ENCODE data around the gene KLK6.
A peak's percentile ranks its signal among the peaks of the same experiment; 100 is the strongest.

Gene KLK6

GRCh38 chr19:50969413-50969760 is at the start of gene KLK6:
Gene KLK6 (minus strand): TSS chr19:50969591. CDS start chr19:50968104, 1,487 bp downstream.
- no peak for DNase-seq
- H3K27me3 ChIP-seq (replicated peaks): no peaks in the 10 kb centered on the region
- TF ChIP-seq, protein P1, sequence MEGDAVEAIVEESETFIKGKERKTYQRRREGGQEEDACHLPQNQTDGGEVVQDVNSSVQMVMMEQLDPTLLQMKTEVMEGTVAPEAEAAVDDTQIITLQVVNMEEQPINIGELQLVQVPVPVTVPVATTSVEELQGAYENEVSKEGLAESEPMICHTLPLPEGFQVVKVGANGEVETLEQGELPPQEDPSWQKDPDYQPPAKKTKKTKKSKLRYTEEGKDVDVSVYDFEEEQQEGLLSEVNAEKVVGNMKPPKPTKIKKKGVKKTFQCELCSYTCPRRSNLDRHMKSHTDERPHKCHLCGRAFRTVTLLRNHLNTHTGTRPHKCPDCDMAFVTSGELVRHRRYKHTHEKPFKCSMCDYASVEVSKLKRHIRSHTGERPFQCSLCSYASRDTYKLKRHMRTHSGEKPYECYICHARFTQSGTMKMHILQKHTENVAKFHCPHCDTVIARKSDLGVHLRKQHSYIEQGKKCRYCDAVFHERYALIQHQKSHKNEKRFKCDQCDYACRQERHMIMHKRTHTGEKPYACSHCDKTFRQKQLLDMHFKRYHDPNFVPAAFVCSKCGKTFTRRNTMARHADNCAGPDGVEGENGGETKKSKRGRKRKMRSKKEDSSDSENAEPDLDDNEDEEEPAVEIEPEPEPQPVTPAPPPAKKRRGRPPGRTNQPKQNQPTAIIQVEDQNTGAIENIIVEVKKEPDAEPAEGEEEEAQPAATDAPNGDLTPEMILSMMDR (IDR thresholded peaks at IDR 0.05; ENCODE audit: low read depth, low read length, missing control alignments): no peak
- H3K36me3 ChIP-seq (replicated peaks): no peaks in the 10 kb centered on the region
- no peak within 1 kb of the TSS for H3K4me3 ChIP-seq (ENCODE audit: low read depth, low read length)
- in situ Hi-C loops (cut with HindIII; ENCODE audit: low pct_ligation_motif_present, low sequenced_read_pairs): no loop called here
- no peak within 1 kb of the TSS for H3K27ac ChIP-seq

DNA sequence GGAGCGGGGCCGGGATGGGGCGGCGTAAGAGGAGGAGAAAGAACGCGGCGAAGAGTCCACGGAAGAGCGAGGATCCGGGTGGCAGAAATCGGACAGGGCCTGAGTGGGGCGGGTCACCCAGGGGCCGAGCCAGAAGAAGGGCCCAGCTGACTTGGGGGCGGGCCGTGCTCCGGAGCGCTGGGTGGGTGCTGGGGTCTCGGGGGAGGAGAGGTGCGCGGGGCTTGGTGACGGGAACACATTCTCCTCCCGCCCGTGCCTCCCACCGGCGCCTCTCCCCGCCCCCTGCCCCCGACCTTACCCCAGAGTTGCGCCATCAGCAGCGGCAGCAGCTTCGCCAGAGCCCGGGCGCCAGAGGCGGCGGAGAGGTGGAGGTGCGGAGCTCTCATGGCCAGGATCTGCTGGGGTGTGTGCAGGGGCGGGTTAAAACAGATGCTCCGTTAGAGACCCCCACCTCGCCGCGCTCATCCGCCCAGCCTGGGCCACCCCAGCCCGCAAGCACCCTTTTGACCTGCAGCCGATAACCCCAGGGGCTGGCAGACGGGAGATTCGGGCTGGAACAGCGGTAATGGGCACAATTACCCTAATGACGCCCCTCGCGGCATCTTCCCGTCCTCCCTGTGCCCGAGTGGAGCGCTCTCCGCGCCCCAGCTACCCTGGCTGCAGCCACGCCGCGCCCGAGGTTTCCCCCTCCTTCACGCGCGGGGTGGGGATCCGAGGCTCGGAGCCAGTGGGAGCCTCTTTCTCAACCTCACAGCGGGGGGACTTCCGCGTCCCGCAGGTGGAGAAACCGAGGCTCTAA is 49.6 kb upstream of the KLK6 start:
- Histone ChIP-seq H3K27me3 (replicated peaks) (peaks cover 22% of the 10 kb centered on the region), H3K27ac (no peak overlapping the region), H3K36me3 (replicated peaks) (no peaks in the 10 kb centered on the region), H3K4me3 (ENCODE audit: low read depth, low read length) (no peak overlapping the region)
- TF ChIP-seq, protein P1 (IDR thresholded peaks at IDR 0.05; ENCODE audit: low read depth, low read length, missing control alignments): no peak
- in situ Hi-C loops (cut with HindIII; ENCODE audit: low pct_ligation_motif_present, low sequenced_read_pairs): no loop called here
- DNase-seq: no peak

DNA sequence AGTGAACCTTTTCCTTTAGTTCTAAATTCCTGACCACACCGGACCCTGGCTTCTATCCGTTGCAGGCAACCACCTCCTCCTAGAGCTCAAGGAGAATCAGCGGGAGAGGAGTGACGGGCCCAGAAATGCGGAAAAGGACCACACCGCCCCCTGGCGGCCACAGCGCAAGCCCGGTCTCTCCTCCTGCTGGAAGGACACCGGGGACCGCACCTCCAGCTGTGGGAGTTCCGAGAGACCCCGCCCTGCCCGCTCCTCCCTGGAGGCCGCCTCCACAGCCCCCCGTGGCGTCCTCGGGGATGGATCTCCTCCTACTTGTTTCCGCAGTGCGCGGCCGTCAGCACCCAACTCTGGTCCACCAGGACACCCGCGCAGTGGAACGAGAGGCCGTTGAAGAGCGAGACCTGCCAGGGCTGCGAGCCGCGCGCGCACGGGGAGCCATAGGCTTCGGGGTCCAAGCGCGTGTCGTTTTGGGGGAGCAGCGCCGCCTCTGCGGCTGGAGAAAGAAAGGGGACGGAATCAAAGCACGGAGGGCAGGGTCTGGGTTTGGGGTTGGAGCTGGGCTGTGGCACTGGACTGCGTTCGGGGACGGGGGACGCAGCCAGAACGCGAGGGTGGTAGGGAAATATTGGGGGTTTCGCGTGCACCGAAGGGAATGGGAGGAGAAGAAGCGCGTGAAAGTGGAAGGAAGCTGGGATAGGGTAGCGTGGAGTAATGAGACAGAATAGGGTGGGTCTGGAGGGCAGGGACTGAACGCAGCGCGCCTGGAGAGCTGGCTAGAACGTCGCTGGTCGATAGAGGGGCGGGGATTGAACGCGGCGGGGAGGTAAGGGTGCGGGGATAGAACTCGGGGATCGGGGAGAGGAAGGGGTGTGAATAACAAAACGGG is 47.6 kb upstream of the KLK6 start:
- H3K27me3 ChIP-seq (replicated peaks): peaks cover 22% of the 10 kb centered on the region
- no peak overlapping the region for H3K4me3 ChIP-seq (ENCODE audit: low read depth, low read length)
- TF ChIP-seq, protein P1 (IDR thresholded peaks at IDR 0.05; ENCODE audit: low read depth, low read length, missing control alignments): peak; percentile 79
- DNase-seq: peak; percentile 14
- H3K27ac ChIP-seq: no peak overlapping the region
- in situ Hi-C loops (cut with HindIII; ENCODE audit: low pct_ligation_motif_present, low sequenced_read_pairs): no loop called here
- H3K36me3 ChIP-seq (replicated peaks): no peaks in the 10 kb centered on the region

GRCh38 chr19:51015691-51016267 is 46.4 kb upstream of the KLK6 start:
- in situ Hi-C loops (cut with HindIII; ENCODE audit: low pct_ligation_motif_present, low sequenced_read_pairs): no loop called here
- no peaks in the 10 kb centered on the region for H3K36me3 ChIP-seq (replicated peaks)
- H3K4me3 ChIP-seq (ENCODE audit: low read depth, low read length): no peak overlapping the region
- H3K27me3 ChIP-seq (replicated peaks): peaks cover 22% of the 10 kb centered on the region
- H3K27ac ChIP-seq: no peak overlapping the region
- no peak for DNase-seq
- TF ChIP-seq, protein P1 (IDR thresholded peaks at IDR 0.05; ENCODE audit: low read depth, low read length, missing control alignments): no peak

DNA sequence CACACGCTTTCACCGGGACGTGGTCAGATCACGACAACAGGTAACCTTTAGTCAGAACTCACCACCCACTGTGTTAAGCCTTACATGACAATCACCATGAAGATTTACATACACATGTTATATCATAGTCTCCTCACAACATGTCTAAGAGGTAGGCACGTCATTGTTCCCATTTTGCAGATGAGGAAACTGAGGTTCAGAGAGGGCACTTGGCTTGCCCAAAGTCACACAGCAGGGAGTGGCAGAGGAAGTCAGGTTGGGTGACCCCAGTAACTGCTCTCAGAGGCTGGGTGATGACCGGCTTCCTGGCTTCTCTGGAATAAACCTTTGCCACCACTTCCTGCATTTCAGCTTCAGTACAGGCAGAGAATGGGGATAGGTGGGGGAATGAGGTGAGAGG is 44.9 kb upstream of the KLK6 start:
- Histone ChIP-seq H3K27ac (no peak overlapping the region), H3K36me3 (replicated peaks) (no peaks in the 10 kb centered on the region), H3K27me3 (replicated peaks) (peaks cover 19% of the 10 kb centered on the region), H3K4me3 (ENCODE audit: low read depth, low read length) (no peak overlapping the region)
- no peak for DNase-seq
- in situ Hi-C loops (cut with HindIII; ENCODE audit: low pct_ligation_motif_present, low sequenced_read_pairs): no loop called here
- TF ChIP-seq, protein P1 (IDR thresholded peaks at IDR 0.05; ENCODE audit: low read depth, low read length, missing control alignments): no peak

Measured in brain microvascular endothelial cell (primary cell).